HepG2 (cell line): ENCODE data around the gene AAMP. TPM values are rescaled to one million over a fixed set of nuclear protein-coding genes. Genes with fewer than 3 reads are reported as not detected.

Experiments used
- ARNT ChIP-seq: fragments of 450-650 bp; IDR thresholded peaks from 2 replicates; pipeline ENCODE4 v1.6.1; 2017
- EEA1 ChIP-seq: sonication (generic); formaldehyde crosslinking; IDR thresholded peaks from 2 replicates; pipeline ENCODE4 v1.5.1; 2020; ENCODE audit warnings: mild to moderate bottlenecking, missing genetic modification reagents, borderline replicate concordance
- GTF3A ChIP-seq: sonication (generic); formaldehyde crosslinking; conservative IDR thresholded peaks from 2 replicates; pipeline ENCODE4 v1.4.0; 2020; ENCODE audit warnings: mild to moderate bottlenecking, missing genetic modification reagents
- HIC2 ChIP-seq: sonication (generic); formaldehyde crosslinking; IDR thresholded peaks from 2 replicates; pipeline ENCODE4 v1.9.0; 2022; ENCODE audit warnings: low read depth, missing genetic modification reagents
- HNF4A ChIP-seq: sonication (generic); formaldehyde crosslinking; IDR thresholded peaks from 2 replicates; pipeline ENCODE4 v1.4.0; 2020; ENCODE audit warnings: missing genetic modification reagents
- IKZF5 ChIP-seq: IDR thresholded peaks from 2 replicates; pipeline ENCODE4 v1.6.1; 2018; ENCODE audit warnings: missing genetic modification reagents, mild to moderate bottlenecking, missing compliant biosample characterization
- KDM2A ChIP-seq: sonication (generic); formaldehyde crosslinking; IDR thresholded peaks from 2 replicates; pipeline ENCODE4 v1.4.0; 2020; ENCODE audit warnings: low read depth, missing genetic modification reagents, borderline replicate concordance
- SKI ChIP-seq: fragments of 450-650 bp; IDR thresholded peaks from one replicate; pipeline ENCODE4 v1.6.1; 2018; ENCODE audit warnings: mild to moderate bottlenecking; ENCODE audit not compliant: partially characterized antibody
- SRSF9 ChIP-seq: fragments of 200-400 bp; formaldehyde crosslinking; IDR thresholded peaks from 2 replicates; pipeline ENCODE4 v1.6.1; 2018; ENCODE audit warnings: borderline replicate concordance, mild to moderate bottlenecking, low read depth, low read length; ENCODE audit not compliant: insufficient read depth, poor library complexity, severe bottlenecking
- STAG1 ChIP-seq: sonication (generic); formaldehyde crosslinking; IDR thresholded peaks from 2 replicates; pipeline ENCODE4 v1.4.0; 2020; ENCODE audit warnings: missing genetic modification reagents
- TEAD3 ChIP-seq: optimal IDR thresholded peaks from 2 replicates; pipeline ENCODE3; 2016; ENCODE audit warnings: borderline replicate concordance
- ZBTB25 ChIP-seq: IDR thresholded peaks from 2 replicates; pipeline ENCODE4 v1.6.1; 2018; ENCODE audit warnings: missing genetic modification reagents
- ZFP36L1 ChIP-seq: sonication (generic); formaldehyde crosslinking; IDR thresholded peaks from 2 replicates; pipeline ENCODE4 v1.8.0; 2022; ENCODE audit warnings: mild to moderate bottlenecking, missing genetic modification reagents, moderate library complexity
- ZFY ChIP-seq: sonication (generic); formaldehyde crosslinking; IDR thresholded peaks from 2 replicates; pipeline ENCODE4 v1.4.0; 2020; ENCODE audit warnings: missing genetic modification reagents
- ZNF441 ChIP-seq: sonication (generic); formaldehyde crosslinking; IDR thresholded peaks from 2 replicates; pipeline ENCODE4 v1.7.0; 2021; ENCODE audit warnings: missing genetic modification reagents, borderline replicate concordance
- ZNF543 ChIP-seq: sonication (generic); formaldehyde crosslinking; IDR thresholded peaks from 2 replicates; pipeline ENCODE4 v1.4.0; 2020; ENCODE audit warnings: mild to moderate bottlenecking, missing genetic modification reagents
- ZNF549 ChIP-seq: sonication (generic); formaldehyde crosslinking; IDR thresholded peaks from 2 replicates; pipeline ENCODE4 v1.5.0; 2020; ENCODE audit warnings: missing genetic modification reagents
- ZNF619 ChIP-seq: sonication (generic); formaldehyde crosslinking; IDR thresholded peaks from 2 replicates; pipeline ENCODE4 v1.4.0; 2020; ENCODE audit warnings: mild to moderate bottlenecking, missing genetic modification reagents
- ZNF761 ChIP-seq: sonication (generic); formaldehyde crosslinking; conservative IDR thresholded peaks from 2 replicates; pipeline ENCODE4 v1.4.0; 2020; ENCODE audit warnings: mild to moderate bottlenecking, missing genetic modification reagents
- ZNF883 ChIP-seq: sonication (generic); formaldehyde crosslinking; IDR thresholded peaks from 2 replicates; pipeline ENCODE4 v1.5.1; 2020; ENCODE audit warnings: mild to moderate bottlenecking, missing genetic modification reagents; ENCODE audit errors: not compliant biosample characterization
- ZSCAN31 ChIP-seq: sonication (generic); formaldehyde crosslinking; IDR thresholded peaks from 2 replicates; pipeline ENCODE4 v1.5.0; 2020; ENCODE audit warnings: low read depth, mild to moderate bottlenecking, missing genetic modification reagents
- polyA plus RNA-seq, 8 experiments: library from polyadenylated mRNA; depleted of rRNA in 3 of 8; stranded (reverse) in 7 of 8; unstranded in 1 of 8; fragments of >200 nt; fragmentation: Illumina TruSeq in 4 of 8; extraction: Trizol in 4 of 8; gene quantifications; 2 replicates each; pipeline versions ENCODE4 v1.2.1 to v1.2.3, GENCODE V29; 2011 to 2016; ENCODE audit warnings: low read depth in 4 of 8, missing spikeins in 1 of 8, mixed read lengths in 1 of 8; ENCODE audit not compliant: insufficient read depth in 1 of 8
- total RNA-seq, 5 experiments: library from RNA; depleted of rRNA; stranded (reverse); fragments of >200 nt; fragmentation: Illumina TruSeq; extraction: Trizol; gene quantifications; 2 replicates each; pipeline ENCODE4 v1.2.3, GENCODE V29; 2016; ENCODE audit warnings: low read depth in 1 of 5
- TF ChIP-seq, protein P1 (sequence below): sonication (generic); formaldehyde crosslinking; conservative IDR thresholded peaks from 2 replicates; pipeline ENCODE4 v1.4.0; 2020; ENCODE audit warnings: mild to moderate bottlenecking, missing genetic modification reagents, moderate library complexity

The AAMP gene
- total and polyA plus RNA-seq, 2 of the 13 experiments (the other 11 are each of a cell fraction or from before 2014, with no cell fraction given), result 110 to 186 TPM

DNA sequence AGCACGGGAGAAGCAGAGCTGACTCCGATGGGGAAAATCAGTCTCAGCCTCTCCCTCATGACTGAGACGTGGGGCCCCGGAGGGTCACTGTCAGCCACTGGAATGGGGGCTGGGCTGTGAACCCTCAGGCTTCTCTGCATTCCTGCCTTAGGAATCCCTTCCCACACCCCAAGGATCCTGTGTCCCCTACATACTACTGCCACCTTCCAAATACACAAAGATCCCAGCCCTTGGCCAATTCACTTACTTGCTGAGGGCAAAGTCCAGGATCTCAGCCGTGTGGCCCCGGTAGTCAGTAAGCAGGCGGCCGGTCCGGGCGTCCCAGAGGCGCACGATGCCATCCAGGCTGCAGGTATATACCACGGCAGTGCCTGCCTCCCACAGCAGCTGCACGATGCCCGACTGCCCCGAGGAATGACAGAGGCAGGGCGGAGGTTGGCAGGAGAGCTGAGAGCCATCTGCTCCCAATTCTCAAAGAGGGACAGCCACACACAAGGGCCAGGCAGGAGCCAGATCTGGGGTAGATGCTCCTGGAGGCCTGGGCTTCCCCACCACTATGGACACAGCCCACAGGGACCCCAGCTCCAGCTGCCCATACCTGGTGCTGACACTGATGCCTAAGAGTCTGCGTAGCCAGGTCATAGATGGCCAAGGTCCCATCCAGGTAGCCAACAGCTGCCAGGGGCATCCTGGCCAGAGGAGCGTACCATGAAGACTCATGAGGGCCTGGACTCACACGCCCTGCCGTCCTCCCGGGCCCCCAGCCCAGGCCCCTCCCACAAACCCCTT lies 5.0 kb downstream of the AAMP start (continued):
- no peak for TF ChIP-seq ZBTB25 (CRISPR knock-in tag)
- peak; percentile 47; the same call in 1 of the 2 replicates for TF ChIP-seq KDM2A
- TF ChIP-seq ZNF549 (CRISPR knock-in tag), result peak; percentile 99
- no peak for TF ChIP-seq ARNT
- TF ChIP-seq HNF4A (CRISPR knock-in tag), result peak; percentile 96
- 0 out of 2 replicates have a peak, but pooled peaks have one; percentile 18 for TF ChIP-seq IKZF5 (CRISPR knock-in tag)
- TF ChIP-seq STAG1 (CRISPR knock-in tag), result 0 out of 2 replicates have a peak, but pooled peaks have one; percentile 7
- TF ChIP-seq TEAD3, result peak; percentile 10
- TF ChIP-seq ZFP36L1 (CRISPR knock-in tag), result no peak
- 0 out of 2 replicates have a peak, but pooled peaks have one; percentile 18 for TF ChIP-seq ZNF441
- TF ChIP-seq SKI, result peak; percentile 24
- 0 out of 2 replicates have a peak, but pooled peaks have one; percentile 66 for TF ChIP-seq HIC2
- 0 out of 2 replicates have a peak, but pooled peaks have one; percentile 40 for TF ChIP-seq EEA1 (CRISPR knock-in tag)
- TF ChIP-seq ZFY, result peak; percentile 48; the same call in 1 of the 2 replicates
- TF ChIP-seq, protein P1, sequence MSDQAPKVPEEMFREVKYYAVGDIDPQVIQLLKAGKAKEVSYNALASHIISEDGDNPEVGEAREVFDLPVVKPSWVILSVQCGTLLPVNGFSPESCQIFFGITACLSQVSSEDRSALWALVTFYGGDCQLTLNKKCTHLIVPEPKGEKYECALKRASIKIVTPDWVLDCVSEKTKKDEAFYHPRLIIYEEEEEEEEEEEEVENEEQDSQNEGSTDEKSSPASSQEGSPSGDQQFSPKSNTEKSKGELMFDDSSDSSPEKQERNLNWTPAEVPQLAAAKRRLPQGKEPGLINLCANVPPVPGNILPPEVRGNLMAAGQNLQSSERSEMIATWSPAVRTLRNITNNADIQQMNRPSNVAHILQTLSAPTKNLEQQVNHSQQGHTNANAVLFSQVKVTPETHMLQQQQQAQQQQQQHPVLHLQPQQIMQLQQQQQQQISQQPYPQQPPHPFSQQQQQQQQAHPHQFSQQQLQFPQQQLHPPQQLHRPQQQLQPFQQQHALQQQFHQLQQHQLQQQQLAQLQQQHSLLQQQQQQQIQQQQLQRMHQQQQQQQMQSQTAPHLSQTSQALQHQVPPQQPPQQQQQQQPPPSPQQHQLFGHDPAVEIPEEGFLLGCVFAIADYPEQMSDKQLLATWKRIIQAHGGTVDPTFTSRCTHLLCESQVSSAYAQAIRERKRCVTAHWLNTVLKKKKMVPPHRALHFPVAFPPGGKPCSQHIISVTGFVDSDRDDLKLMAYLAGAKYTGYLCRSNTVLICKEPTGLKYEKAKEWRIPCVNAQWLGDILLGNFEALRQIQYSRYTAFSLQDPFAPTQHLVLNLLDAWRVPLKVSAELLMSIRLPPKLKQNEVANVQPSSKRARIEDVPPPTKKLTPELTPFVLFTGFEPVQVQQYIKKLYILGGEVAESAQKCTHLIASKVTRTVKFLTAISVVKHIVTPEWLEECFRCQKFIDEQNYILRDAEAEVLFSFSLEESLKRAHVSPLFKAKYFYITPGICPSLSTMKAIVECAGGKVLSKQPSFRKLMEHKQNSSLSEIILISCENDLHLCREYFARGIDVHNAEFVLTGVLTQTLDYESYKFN (CRISPR knock-in tag), result peak; percentile 56; the same call in 1 of the 2 replicates
- TF ChIP-seq ZNF543 (CRISPR knock-in tag), result 0 out of 2 replicates have a peak, but pooled peaks have one; percentile 71
- TF ChIP-seq SRSF9, result no peak
- TF ChIP-seq ZNF761 (CRISPR knock-in tag), result 0 out of 2 replicates have a peak, but pooled peaks have one; percentile 38
- 0 out of 2 replicates have a peak, but pooled peaks have one; percentile 30 for TF ChIP-seq ZNF619 (CRISPR knock-in tag)
- TF ChIP-seq ZSCAN31 (CRISPR knock-in tag), result 0 out of 2 replicates have a peak, but pooled peaks have one; percentile 51
- TF ChIP-seq ZNF883 (CRISPR knock-in tag), result no peak
- 0 out of 2 replicates have a peak, but pooled peaks have one; percentile 39 for TF ChIP-seq GTF3A (CRISPR knock-in tag)
